ENCODE results near the gene SLC43A2. TPM values are rescaled to one million over a fixed set of nuclear protein-coding genes. Genes with fewer than 3 reads are reported as not detected.

SLC43A2 gene
- polyA plus RNA-seq, 2 of the 4 experiments (the other 2 are of a cell fraction): 3.5 to 7.0 TPM

GRCh38 chr17:1583556-1583955, 45.1 kb downstream of the SLC43A2 start (continued):
- no peak for TF ChIP-seq REST (IDR thresholded peaks at IDR 0.05)
- no peak for TF ChIP-seq RFX5 (IDR thresholded peaks at IDR 0.05)

GRCh38 chr17:1582374-1582773, 46.3 kb downstream of the SLC43A2 start:
- ChIA-PET POLR2A (interaction anchor here (0.6 kb wide), 1 partner anchor 660 kb away, joined by 8 read pairs; no protein-coding TSS in a partner anchor), CTCF (interaction anchor here (0.5 to 2.4 kb wide), 11 partner anchors 9 to 411 kb away, joined by 3 to 12 read pairs (median 4); no protein-coding TSS in a partner anchor)
- TF ChIP-seq PBX3 (IDR thresholded peaks at IDR 0.05) (no peak), CEBPB (IDR thresholded peaks at IDR 0.05) (no peak), FOSB (CRISPR knock-in tag; IDR thresholded peaks at IDR 0.05) (no peak), ATOH8 (CRISPR knock-in tag; IDR thresholded peaks at IDR 0.05; ENCODE audit: low read depth) (no peak), MYC (IDR thresholded peaks at IDR 0.05; ENCODE audit: borderline replicate concordance, low read length) (no peak), RNF2 (IDR thresholded peaks at IDR 0.05; ENCODE audit: borderline replicate concordance, low read depth) (no peak), RAD21 (conservative IDR thresholded peaks at IDR 0.05 in 1 of 2, IDR thresholded peaks at IDR 0.05 in 1 of 2) (no peak), FOSL2 (IDR thresholded peaks at IDR 0.05) (no peak), FOSL2 (CRISPR knock-in tag; IDR thresholded peaks at IDR 0.05) (no peak), EP300 (IDR thresholded peaks at IDR 0.05) (no peak), ZC3H11A (IDR thresholded peaks at IDR 0.05) (no peak), TFCP2L1 (CRISPR knock-in tag; IDR thresholded peaks at IDR 0.05) (no peak), CTCF (IDR thresholded peaks at IDR 0.05) (no peak), CBX2 (IDR thresholded peaks at IDR 0.05; ENCODE audit: borderline replicate concordance, low read depth) (no peak), E2F6 (IDR thresholded peaks at IDR 0.05; ENCODE audit: borderline replicate concordance, low read depth) (no peak), CBX8 (IDR thresholded peaks at IDR 0.05) (no peak), NFE2L2 (conservative IDR thresholded peaks at IDR 0.05; ENCODE audit: low read length) (no peak), ZNF302 (CRISPR knock-in tag; IDR thresholded peaks at IDR 0.05) (no peak)

More at GRCh38 chr17:1582374-1582773, 46.3 kb downstream of the SLC43A2 start:
- Histone ChIP-seq H3K9me3 (no peaks in the 10 kb centered on the region), H3K4me3 (no peak overlapping the region), H3K4me1 (peaks cover 17% of the 10 kb centered on the region), H3K27ac (no peak overlapping the region), H3K4me2 (no peak overlapping the region)
- FAIRE-seq: no peak
- no peak for ATAC-seq
- 88% methylated on average over 10 of the region's 10 CpGs for WGBS (ENCODE audit: missing lambda C conversion rate)
- DNase-seq (ENCODE audit: low read depth in 1 of 2, low spot score in 1 of 2): no peak
